Measurements from ENCODE around the gene PNPO.

Gene PNPO

DNA sequence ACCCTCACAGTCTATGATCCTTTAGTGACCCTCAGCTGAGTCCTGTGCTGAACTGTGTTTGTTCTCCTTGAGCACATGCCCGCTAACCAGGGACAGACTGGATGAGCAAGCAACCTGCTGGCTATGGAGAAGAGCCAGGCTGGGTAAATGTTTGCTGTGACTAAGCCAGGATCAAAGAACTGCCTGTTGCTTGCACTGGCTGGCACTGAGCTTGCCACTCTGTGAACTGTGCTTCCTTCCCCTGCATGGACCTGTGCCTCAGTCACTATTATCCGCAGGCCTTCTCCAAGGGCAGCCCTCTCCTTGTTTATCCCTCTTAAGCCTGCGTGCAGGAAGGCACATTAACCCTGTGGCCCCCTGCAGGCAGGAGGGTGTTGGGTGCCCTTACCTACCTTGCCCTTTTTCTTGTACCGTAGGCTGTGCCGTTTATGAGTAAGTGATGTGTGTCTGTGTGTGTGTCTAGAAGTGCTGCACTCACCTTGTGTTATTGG is 7.4 kb downstream of the PNPO start:
- Histone ChIP-seq H3K4me2 (peak overlapping the region; percentile 75), H3K9me3 (no peaks in the 10 kb centered on the region), H3K9ac (peak overlapping the region; percentile 47), H3K36me3 (peaks cover 51% of the 10 kb centered on the region), H4K20me1 (no peaks in the 10 kb centered on the region), H3K27me3 (no peaks in the 10 kb centered on the region), H3K4me1 (peaks cover 48% of the 10 kb centered on the region), H3K4me3 (0 out of 2 replicates have a peak overlapping the region, but pooled peaks have one; percentile 27), H3K27ac (peak overlapping the region; percentile 20; the same call in 1 of the 2 replicates)
- TF ChIP-seq Cebpa-rat (IDR thresholded peaks at IDR 0.05): no peak

GRCh38 chr17:47949197-47949759 is 7.9 kb downstream of the PNPO start:
- H3K9ac ChIP-seq: peak overlapping the region; percentile 47
- H3K27me3 ChIP-seq: no peaks in the 10 kb centered on the region
- no peak for TF ChIP-seq Cebpa-rat (IDR thresholded peaks at IDR 0.05)
- no peaks in the 10 kb centered on the region for H4K20me1 ChIP-seq
- H3K9me3 ChIP-seq: no peaks in the 10 kb centered on the region
- peak overlapping the region; percentile 75 for H3K4me2 ChIP-seq
- H3K4me3 ChIP-seq: 0 out of 2 replicates have a peak overlapping the region, but pooled peaks have one; percentile 27
- peak overlapping the region; percentile 20; the same call in 1 of the 2 replicates for H3K27ac ChIP-seq
- H3K4me1 ChIP-seq: peaks cover 45% of the 10 kb centered on the region
- peaks cover 51% of the 10 kb centered on the region for H3K36me3 ChIP-seq

DNA sequence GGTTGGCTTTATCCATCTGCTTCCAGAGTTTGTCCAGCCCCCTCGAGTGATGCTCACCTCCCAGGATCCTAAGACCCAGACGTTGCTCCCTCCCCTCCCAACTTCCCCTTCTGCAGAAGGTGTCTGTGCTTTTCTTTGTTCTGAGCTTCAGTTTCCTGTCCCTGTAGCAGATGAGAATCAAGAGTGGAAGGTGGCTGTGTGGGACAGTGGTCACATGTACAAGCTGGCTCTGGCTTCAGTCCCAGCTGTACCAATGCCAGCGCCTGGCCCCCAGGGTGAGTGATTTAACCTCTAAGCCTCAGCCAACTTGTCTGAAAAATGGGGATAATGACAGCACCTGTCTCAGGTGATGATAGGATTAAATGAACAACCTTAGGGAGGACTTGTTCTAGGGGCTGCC is 8.6 kb downstream of the PNPO start:
- Histone ChIP-seq H3K4me2 (peak overlapping the region; percentile 75), H3K9ac (no peak overlapping the region), H3K36me3 (peaks cover 44% of the 10 kb centered on the region), H3K4me1 (peaks cover 39% of the 10 kb centered on the region), H3K4me3 (no peak overlapping the region), H3K27ac (no peak overlapping the region), H3K27me3 (no peaks in the 10 kb centered on the region), H3K9me3 (no peaks in the 10 kb centered on the region), H4K20me1 (no peaks in the 10 kb centered on the region)
- no peak for TF ChIP-seq Cebpa-rat (IDR thresholded peaks at IDR 0.05)

DNA sequence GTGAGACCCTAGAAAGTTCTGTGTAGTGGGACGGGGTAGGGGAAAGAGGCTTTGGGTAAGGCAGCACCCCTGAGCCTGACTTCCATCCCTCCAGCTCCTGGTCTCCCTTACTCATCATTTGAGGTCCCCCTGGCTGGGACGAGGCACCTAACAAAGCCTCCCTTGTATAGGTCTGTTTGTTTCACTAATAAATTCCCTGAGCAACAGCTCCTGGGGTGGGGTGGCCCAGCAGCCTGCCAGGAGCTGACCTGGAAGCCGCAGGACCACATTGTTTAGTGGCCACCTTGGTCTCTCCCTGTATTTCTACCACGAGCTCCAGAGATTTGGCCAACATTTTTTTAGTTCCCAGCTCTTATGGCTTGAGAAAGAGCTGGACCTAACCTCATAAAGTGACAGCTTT is 9.1 kb downstream of the PNPO start:
- H3K36me3 ChIP-seq: peaks cover 39% of the 10 kb centered on the region
- TF ChIP-seq Cebpa-rat (IDR thresholded peaks at IDR 0.05): no peak
- H3K9ac ChIP-seq: no peak overlapping the region
- H3K4me2 ChIP-seq: no peak overlapping the region
- H4K20me1 ChIP-seq: no peaks in the 10 kb centered on the region
- H3K4me1 ChIP-seq: peaks cover 34% of the 10 kb centered on the region
- H3K27ac ChIP-seq: no peak overlapping the region
- no peaks in the 10 kb centered on the region for H3K27me3 ChIP-seq
- no peaks in the 10 kb centered on the region for H3K9me3 ChIP-seq
- H3K4me3 ChIP-seq: no peak overlapping the region

- TF ChIP-seq Cebpa-rat (IDR thresholded peaks at IDR 0.05): no peak
- Histone ChIP-seq H3K4me1 (peaks cover 34% of the 10 kb centered on the region), H4K20me1 (no peaks in the 10 kb centered on the region), H3K4me2 (no peak overlapping the region), H3K27me3 (no peaks in the 10 kb centered on the region), H3K9me3 (no peaks in the 10 kb centered on the region), H3K9ac (no peak overlapping the region), H3K4me3 (no peak overlapping the region), H3K36me3 (peaks cover 26% of the 10 kb centered on the region), H3K27ac (no peak overlapping the region)
These were observed 11.0 kb downstream of the PNPO start for GRCh38 chr17:47952171-47953021.

DNA sequence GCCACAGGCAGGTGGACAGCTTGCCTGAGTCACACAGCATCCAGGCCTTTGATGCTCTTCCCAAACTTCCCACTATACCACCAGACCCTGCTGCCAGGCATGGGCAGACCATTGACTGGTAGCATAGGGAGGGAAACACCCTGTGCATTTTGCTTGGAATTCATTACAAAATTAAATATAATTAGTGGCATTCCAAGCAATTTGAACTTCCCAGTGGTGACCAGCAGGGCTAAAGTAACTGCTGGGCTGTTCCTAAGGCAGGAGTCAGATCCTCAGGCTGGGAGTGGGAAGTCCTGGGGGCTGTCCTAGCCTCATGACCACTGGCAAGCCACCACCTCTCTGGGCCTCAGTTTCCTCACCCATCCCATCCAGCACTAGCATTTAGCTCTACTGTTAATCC is 12.5 kb downstream of the PNPO start:
- Histone ChIP-seq H3K4me2 (no peak overlapping the region), H4K20me1 (no peaks in the 10 kb centered on the region), H3K27me3 (no peaks in the 10 kb centered on the region), H3K9ac (no peak overlapping the region), H3K36me3 (peaks cover 18% of the 10 kb centered on the region; the same call in 1 of the 2 replicates), H3K27ac (no peak overlapping the region), H3K4me3 (no peak overlapping the region), H3K9me3 (no peaks in the 10 kb centered on the region), H3K4me1 (peaks cover 39% of the 10 kb centered on the region)
- no peak for TF ChIP-seq Cebpa-rat (IDR thresholded peaks at IDR 0.05)

DNA sequence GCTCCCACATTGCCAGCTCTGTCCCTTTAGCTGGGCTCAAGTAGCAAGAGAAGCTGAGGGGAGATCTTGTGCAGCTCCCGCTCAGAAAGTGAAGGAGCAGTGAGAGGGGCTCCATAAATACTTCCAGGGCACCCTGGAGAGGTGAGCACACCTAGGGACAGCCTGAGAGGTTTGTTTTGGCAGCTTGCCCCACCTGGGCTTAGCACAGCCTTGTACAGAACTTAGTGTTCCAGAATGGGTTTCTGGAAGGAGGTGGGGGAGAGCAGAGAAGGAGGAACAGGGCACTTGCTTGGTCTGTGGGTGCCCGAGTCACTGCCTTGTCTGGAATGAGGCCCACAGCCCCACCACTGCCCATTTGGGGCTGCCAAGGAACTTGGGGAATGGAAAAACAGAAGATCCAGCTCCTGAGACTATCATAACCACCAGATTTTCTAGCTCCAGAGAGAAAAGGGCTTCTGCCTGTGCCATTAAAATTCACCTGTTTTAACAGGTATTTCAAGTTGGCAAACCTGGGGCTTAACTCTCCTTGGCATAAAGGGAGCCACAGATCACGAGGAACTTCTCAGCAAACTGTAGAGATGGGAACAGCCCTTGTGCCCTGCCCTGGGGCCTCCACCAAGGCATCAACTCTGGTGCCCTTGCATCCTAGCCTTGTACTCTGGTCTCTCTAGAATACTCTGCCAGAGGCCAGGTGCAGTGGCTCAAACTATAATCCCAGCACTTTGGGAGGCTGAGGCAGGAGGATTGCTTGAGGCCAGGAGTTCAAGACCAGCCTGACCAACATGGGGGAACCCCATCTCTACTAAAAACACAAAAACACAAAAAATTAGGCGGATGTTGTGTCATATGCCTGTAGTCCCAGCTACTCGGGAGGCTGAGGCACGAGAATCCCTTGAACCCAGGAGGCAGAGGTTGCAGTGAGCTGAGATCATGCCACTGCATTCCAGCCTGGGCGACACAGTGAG is 14.4 kb downstream of the PNPO start:
- no peak for TF ChIP-seq Cebpa-rat (IDR thresholded peaks at IDR 0.05)
- Histone ChIP-seq H3K27ac (no peak overlapping the region), H3K4me1 (peaks cover 33% of the 10 kb centered on the region), H3K4me2 (no peak overlapping the region), H3K36me3 (peaks cover 18% of the 10 kb centered on the region; the same call in 1 of the 2 replicates), H3K9ac (no peak overlapping the region), H3K4me3 (no peak overlapping the region), H3K27me3 (no peaks in the 10 kb centered on the region), H3K9me3 (no peaks in the 10 kb centered on the region), H4K20me1 (no peaks in the 10 kb centered on the region)

- Histone ChIP-seq H3K27ac (no peak overlapping the region), H3K27me3 (no peaks in the 10 kb centered on the region), H3K36me3 (peaks cover 12% of the 10 kb centered on the region; the same call in 1 of the 2 replicates), H3K9me3 (no peaks in the 10 kb centered on the region), H3K4me3 (no peak overlapping the region), H3K4me1 (peaks cover 33% of the 10 kb centered on the region), H3K4me2 (peak overlapping the region; percentile 52), H4K20me1 (no peaks in the 10 kb centered on the region), H3K9ac (no peak overlapping the region)
- no peak for TF ChIP-seq Cebpa-rat (IDR thresholded peaks at IDR 0.05)
These were observed 15.6 kb downstream of the PNPO start for GRCh38 chr17:47956791-47957590.

Data from BLaER1 (cell line).